GM10266 (cell line): Measurements from ENCODE around the gene CDH18.

Experiments
- DNase-seq: peaks from one replicate; pipeline ENCODE4 v3.0.0; 2012; ENCODE audit errors: extremely low spot score
- TF ChIP-seq, protein P1 (sequence below): IDR thresholded peaks from 2 replicates; pipeline ENCODE4 v1.5.1; 2012; ENCODE audit warnings: mild to moderate bottlenecking, low read depth; ENCODE audit not compliant: control insufficient read depth, insufficient read depth; ENCODE audit errors: missing control alignments

The CDH18 gene

GRCh38 chr5:19547640-19548039, 440.4 kb downstream of the CDH18 start:
- DNase-seq, result no peak
- TF ChIP-seq, protein P1, sequence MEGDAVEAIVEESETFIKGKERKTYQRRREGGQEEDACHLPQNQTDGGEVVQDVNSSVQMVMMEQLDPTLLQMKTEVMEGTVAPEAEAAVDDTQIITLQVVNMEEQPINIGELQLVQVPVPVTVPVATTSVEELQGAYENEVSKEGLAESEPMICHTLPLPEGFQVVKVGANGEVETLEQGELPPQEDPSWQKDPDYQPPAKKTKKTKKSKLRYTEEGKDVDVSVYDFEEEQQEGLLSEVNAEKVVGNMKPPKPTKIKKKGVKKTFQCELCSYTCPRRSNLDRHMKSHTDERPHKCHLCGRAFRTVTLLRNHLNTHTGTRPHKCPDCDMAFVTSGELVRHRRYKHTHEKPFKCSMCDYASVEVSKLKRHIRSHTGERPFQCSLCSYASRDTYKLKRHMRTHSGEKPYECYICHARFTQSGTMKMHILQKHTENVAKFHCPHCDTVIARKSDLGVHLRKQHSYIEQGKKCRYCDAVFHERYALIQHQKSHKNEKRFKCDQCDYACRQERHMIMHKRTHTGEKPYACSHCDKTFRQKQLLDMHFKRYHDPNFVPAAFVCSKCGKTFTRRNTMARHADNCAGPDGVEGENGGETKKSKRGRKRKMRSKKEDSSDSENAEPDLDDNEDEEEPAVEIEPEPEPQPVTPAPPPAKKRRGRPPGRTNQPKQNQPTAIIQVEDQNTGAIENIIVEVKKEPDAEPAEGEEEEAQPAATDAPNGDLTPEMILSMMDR, result no peak

DNA sequence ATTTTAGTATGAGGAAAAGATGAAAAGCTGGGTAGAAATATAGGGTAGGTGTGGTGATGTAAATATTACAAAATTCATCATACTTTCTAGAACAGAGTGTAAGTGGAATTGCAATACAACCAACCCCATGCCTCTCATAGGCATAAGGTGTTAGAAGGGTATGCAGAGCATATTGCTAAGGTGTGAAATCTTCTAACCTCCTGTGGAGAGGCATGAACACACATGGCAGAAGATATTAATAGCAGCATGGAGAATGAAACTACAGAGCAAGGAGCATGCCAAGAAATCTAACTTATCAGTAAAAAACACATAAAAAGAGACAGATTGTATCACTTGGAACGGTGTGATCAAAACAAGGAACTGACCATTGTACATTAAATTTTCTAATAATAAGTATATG, 441.5 kb downstream of the CDH18 start:
- TF ChIP-seq, protein P1, result no peak
- DNase-seq, result no peak

- TF ChIP-seq, protein P1, result no peak
- DNase-seq, result no peak
Measured at GRCh38 chr5:19538607-19539006, 449.4 kb downstream of the CDH18 start.

GRCh38 chr5:19536387-19536786, 451.6 kb downstream of the CDH18 start:
- TF ChIP-seq, protein P1, result no peak
- no peak for DNase-seq

GRCh38 chr5:19534751-19535150, 453.2 kb downstream of the CDH18 start:
- TF ChIP-seq, protein P1, result no peak
- no peak for DNase-seq

DNA sequence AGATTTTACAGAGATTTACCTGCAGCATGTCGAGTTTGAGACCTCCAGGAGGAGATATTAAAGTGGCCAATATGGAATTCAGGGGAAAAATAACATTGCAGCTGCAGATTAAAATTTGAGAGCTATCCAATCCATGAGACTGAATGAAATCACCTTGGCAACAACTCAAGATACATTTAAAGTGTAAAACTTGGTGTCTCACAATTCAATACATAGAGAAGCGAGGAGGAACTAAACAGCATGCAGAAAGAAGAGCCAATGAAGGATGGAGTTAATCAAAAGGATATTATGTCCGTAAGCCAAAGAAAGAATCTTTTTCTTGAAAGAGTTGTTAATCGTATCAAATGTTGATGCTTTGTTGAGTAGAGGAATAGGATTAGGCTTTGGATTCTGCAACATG, 455.1 kb downstream of the CDH18 start:
- no peak for DNase-seq
- TF ChIP-seq, protein P1, result no peak

- TF ChIP-seq, protein P1, result no peak
- no peak for DNase-seq
Measured at GRCh38 chr5:19531374-19531952, 456.5 kb downstream of the CDH18 start.
